ENCODE measurements around the gene MS4A4E.

Gene MS4A4E

DNA sequence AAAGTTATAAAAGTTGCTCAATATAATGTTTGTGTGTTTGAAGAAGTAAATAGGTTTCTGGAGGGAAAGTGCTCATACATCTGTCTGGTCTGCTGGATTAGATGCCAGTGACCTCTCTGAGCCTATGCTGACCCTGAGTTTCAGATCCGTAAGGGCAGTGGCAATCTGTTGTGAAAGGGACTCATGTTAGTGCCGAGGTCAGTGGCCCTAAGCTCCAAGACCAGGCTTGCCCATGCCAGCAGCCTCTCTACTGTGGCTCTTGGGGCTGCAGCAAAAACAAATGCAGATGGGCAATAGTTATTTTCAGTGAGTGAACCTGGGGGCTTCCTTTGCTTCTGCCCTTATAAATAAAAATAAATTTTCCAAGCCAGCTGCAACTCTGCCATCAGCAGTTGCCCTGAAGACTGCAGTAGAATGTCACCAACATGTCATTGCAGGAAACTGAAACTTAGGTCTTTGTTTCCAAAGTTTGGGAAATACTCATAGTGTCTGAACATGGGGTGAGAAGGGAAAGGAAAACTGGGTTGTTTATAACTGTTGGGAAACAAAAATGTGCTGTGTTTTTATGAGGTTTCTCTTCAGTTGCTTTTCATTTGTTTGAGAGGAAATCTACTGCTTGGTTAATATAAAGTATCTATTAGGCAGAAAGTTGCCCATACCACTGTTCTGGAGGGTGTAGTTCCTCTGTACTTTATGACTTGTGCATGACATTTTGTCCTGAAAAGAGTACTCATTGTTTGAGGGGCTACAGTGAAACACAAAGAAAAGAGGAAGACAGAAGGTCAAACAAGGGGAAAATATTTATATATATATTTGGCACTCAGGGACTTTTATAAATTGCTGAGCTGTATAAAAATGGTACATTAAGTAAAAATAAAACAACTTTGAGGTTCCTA lies 9.5 kb upstream of the MS4A4E start:
- TF ChIP-seq, protein P1, sequence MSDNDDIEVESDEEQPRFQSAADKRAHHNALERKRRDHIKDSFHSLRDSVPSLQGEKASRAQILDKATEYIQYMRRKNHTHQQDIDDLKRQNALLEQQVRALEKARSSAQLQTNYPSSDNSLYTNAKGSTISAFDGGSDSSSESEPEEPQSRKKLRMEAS (IDR thresholded peaks at IDR 0.05): no peak
- TF ChIP-seq RAD21 (IDR thresholded peaks at IDR 0.05; ENCODE audit: low read depth) (no peak), EGR1 (IDR thresholded peaks at IDR 0.05) (no peak), NFIC (IDR thresholded peaks at IDR 0.05) (no peak), YY1 (IDR thresholded peaks at IDR 0.05; ENCODE audit: low read depth) (no peak), TEAD4 (IDR thresholded peaks at IDR 0.05) (no peak), TAF1 (IDR thresholded peaks at IDR 0.05; ENCODE audit: low read depth) (no peak), TCF12 (IDR thresholded peaks at IDR 0.05; ENCODE audit: low read depth) (no peak), FOXM1 (IDR thresholded peaks at IDR 0.05; ENCODE audit: borderline replicate concordance, low read depth) (no peak), ZBTB7A (IDR thresholded peaks at IDR 0.05; ENCODE audit: low read depth) (no peak), CREB1 (IDR thresholded peaks at IDR 0.05; ENCODE audit: low read depth) (no peak), CEBPB (IDR thresholded peaks at IDR 0.05) (no peak), EP300 (IDR thresholded peaks at IDR 0.05; ENCODE audit: borderline replicate concordance) (no peak)
- TF ChIP-seq, protein P2, sequence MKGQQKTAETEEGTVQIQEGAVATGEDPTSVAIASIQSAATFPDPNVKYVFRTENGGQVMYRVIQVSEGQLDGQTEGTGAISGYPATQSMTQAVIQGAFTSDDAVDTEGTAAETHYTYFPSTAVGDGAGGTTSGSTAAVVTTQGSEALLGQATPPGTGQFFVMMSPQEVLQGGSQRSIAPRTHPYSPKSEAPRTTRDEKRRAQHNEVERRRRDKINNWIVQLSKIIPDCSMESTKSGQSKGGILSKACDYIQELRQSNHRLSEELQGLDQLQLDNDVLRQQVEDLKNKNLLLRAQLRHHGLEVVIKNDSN (IDR thresholded peaks at IDR 0.05): no peak
- TF ChIP-seq, protein P3, sequence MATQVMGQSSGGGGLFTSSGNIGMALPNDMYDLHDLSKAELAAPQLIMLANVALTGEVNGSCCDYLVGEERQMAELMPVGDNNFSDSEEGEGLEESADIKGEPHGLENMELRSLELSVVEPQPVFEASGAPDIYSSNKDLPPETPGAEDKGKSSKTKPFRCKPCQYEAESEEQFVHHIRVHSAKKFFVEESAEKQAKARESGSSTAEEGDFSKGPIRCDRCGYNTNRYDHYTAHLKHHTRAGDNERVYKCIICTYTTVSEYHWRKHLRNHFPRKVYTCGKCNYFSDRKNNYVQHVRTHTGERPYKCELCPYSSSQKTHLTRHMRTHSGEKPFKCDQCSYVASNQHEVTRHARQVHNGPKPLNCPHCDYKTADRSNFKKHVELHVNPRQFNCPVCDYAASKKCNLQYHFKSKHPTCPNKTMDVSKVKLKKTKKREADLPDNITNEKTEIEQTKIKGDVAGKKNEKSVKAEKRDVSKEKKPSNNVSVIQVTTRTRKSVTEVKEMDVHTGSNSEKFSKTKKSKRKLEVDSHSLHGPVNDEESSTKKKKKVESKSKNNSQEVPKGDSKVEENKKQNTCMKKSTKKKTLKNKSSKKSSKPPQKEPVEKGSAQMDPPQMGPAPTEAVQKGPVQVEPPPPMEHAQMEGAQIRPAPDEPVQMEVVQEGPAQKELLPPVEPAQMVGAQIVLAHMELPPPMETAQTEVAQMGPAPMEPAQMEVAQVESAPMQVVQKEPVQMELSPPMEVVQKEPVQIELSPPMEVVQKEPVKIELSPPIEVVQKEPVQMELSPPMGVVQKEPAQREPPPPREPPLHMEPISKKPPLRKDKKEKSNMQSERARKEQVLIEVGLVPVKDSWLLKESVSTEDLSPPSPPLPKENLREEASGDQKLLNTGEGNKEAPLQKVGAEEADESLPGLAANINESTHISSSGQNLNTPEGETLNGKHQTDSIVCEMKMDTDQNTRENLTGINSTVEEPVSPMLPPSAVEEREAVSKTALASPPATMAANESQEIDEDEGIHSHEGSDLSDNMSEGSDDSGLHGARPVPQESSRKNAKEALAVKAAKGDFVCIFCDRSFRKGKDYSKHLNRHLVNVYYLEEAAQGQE (IDR thresholded peaks at IDR 0.05; ENCODE audit: low read depth): no peak

DNA sequence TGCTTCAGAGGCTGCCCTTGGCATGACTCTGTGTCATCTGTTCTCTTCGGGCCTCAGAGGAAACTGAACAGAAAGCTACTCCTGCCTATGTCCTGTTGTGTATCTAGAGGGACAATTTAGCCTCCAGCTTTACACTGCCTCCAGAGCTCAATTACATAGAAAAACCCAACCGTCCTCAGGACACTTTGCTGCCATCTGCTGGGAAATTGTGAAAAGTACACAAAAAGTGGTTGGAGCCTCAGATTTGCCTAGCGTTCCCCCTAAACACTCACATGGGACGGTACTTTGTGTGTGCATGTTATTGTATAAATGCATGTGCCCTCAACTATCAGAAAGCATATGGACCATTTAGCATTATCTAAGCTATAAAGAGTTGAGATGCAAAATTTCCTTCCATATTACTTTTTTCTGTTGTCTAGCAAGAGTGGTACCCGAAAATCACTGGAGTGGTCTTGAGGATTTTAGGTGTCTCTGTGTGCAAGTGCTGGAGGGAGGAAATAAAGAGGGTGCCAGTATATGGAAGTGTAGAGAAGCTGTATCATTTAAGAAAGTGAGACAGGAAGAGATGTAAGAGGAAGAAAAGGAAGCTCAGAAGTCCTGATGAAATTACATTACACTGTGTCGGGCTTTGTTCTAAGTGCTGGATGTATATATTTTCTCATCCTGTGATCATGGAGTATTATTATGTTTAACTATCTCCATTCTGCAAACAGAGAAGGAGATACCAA lies 8.7 kb upstream of the MS4A4E start:
- no peak for TF ChIP-seq EP300 (IDR thresholded peaks at IDR 0.05; ENCODE audit: borderline replicate concordance)
- TF ChIP-seq, protein P3 (IDR thresholded peaks at IDR 0.05; ENCODE audit: low read depth): no peak
- no peak for TF ChIP-seq EGR1 (IDR thresholded peaks at IDR 0.05)
- TF ChIP-seq FOXM1 (IDR thresholded peaks at IDR 0.05; ENCODE audit: borderline replicate concordance, low read depth): no peak
- TF ChIP-seq CREB1 (IDR thresholded peaks at IDR 0.05; ENCODE audit: low read depth): no peak
- no peak for TF ChIP-seq TAF1 (IDR thresholded peaks at IDR 0.05; ENCODE audit: low read depth)
- TF ChIP-seq NFIC (IDR thresholded peaks at IDR 0.05): no peak

DNA sequence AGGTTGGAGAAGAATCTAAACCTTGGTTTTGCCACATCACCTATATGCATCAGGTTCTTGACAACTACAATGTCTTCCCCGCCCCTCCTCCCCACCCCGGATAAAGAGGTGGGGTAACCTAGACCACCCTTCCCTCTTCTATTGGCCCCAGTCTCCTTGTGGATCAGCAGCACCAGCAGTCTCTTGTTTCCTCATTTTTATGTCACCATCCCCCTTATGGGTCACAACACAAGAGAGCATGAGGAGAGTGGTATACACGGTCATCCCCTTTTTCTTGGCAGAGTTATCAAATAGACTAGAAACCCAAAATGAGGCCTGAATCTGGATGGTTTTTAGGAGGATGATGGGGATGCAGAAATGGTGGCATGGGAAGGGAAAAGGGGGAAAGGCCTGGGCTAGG lies 1.2 kb downstream of the MS4A4E start:
- TF ChIP-seq TCF12 (IDR thresholded peaks at IDR 0.05; ENCODE audit: low read depth): no peak
- TF ChIP-seq YY1 (IDR thresholded peaks at IDR 0.05; ENCODE audit: low read depth): no peak
- TF ChIP-seq EGR1 (IDR thresholded peaks at IDR 0.05): no peak
- TF ChIP-seq, protein P3 (IDR thresholded peaks at IDR 0.05; ENCODE audit: low read depth): no peak

DNA sequence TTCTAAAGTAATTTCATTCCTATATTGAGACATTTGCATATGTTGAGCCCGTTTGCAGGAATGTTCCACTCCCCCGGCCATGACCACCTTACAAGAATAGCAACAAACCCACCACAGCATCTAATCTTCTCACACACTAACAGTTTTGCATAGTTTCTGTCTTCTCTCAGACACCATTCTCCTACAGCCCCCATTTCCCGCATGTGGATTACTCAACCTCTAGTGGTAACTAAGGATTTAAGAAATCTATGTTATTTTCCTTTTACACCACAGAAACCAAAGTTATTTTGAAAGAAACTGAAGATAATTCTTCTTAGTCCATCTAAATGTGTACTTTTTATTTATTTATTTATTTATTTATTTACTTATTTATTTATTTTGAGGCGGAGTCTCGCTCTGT lies 2.3 kb downstream of the MS4A4E start:
- no peak for TF ChIP-seq EP300 (IDR thresholded peaks at IDR 0.05; ENCODE audit: borderline replicate concordance)
- TF ChIP-seq TCF12 (IDR thresholded peaks at IDR 0.05; ENCODE audit: low read depth): no peak
- no peak for TF ChIP-seq RAD21 (IDR thresholded peaks at IDR 0.05; ENCODE audit: low read depth)
- no peak for TF ChIP-seq TAF1 (IDR thresholded peaks at IDR 0.05; ENCODE audit: low read depth)
- TF ChIP-seq ZBTB7A (IDR thresholded peaks at IDR 0.05; ENCODE audit: low read depth): no peak
- TF ChIP-seq, protein P3 (IDR thresholded peaks at IDR 0.05; ENCODE audit: low read depth): no peak
- no peak for TF ChIP-seq YY1 (IDR thresholded peaks at IDR 0.05; ENCODE audit: low read depth)
- no peak for TF ChIP-seq CEBPB (IDR thresholded peaks at IDR 0.05)
